ENCODE results near the gene PPP1R18. TPM values are rescaled to one million over a fixed set of nuclear protein-coding genes. Genes with fewer than 3 reads are reported as not detected.

The PPP1R18 gene
- total and polyA plus RNA-seq, 9 of the 15 experiments (the other 6 are each of a cell fraction or from before 2014, with no cell fraction given), result 12.0 to 99.2 (median 42.6) TPM

GRCh38 chr6:30684386-30685156, 1.9 kb downstream of the PPP1R18 start (continued):
- TF ChIP-seq ZFP91 (CRISPR knock-in tag; IDR thresholded peaks at IDR 0.05), result no peak
- no peak for TF ChIP-seq ZNF655 (CRISPR knock-in tag; IDR thresholded peaks at IDR 0.05)
- TF ChIP-seq ZBTB1 (CRISPR knock-in tag; IDR thresholded peaks at IDR 0.05; ENCODE audit: borderline replicate concordance, low read depth), result no peak
- no peak for TF ChIP-seq HES1 (IDR thresholded peaks at IDR 0.05; ENCODE audit: low read depth)
- TF ChIP-seq TBL1XR1 (IDR thresholded peaks at IDR 0.05; ENCODE audit: low read length in 2 of 2), result no peak
- no peak for TF ChIP-seq ZNF253 (CRISPR knock-in tag; conservative IDR thresholded peaks at IDR 0.05)
- no peak for TF ChIP-seq CTCF (IDR thresholded peaks at IDR 0.05 in 2 of 3, conservative IDR thresholded peaks at IDR 0.05 in 1 of 3; ENCODE audit: insufficient read depth in 2 of 3, low read depth in 1 of 3, low read length in 3 of 3)
- TF ChIP-seq NR2C1 (IDR thresholded peaks at IDR 0.05), result no peak
- no peak for TF ChIP-seq NR2C1 (tag; IDR thresholded peaks at IDR 0.05)
- TF ChIP-seq ZNF354B (CRISPR knock-in tag; IDR thresholded peaks at IDR 0.05), result no peak
- TF ChIP-seq TAF7 (tag; IDR thresholded peaks at IDR 0.05), result no peak
- no peak for TF ChIP-seq ZNF24 (IDR thresholded peaks at IDR 0.05)
- TF ChIP-seq CBFA2T3 (IDR thresholded peaks at IDR 0.05), result no peak
- TF ChIP-seq KAT2B (IDR thresholded peaks at IDR 0.05; ENCODE audit: low read depth, low read length), result no peak
- TF ChIP-seq ZNF57 (CRISPR knock-in tag; IDR thresholded peaks at IDR 0.05), result no peak
- TF ChIP-seq CCNT2 (IDR thresholded peaks at IDR 0.05; ENCODE audit: borderline replicate concordance, extremely low read depth, insufficient read length, low read depth, low read length), result no peak
- TF ChIP-seq HDGF (IDR thresholded peaks at IDR 0.05), result peak; percentile 35
- no peak for TF ChIP-seq HOMEZ (CRISPR knock-in tag; IDR thresholded peaks at IDR 0.05)
- TF ChIP-seq KLF16 (IDR thresholded peaks at IDR 0.05), result no peak
- TF ChIP-seq PHF21A (IDR thresholded peaks at IDR 0.05; ENCODE audit: borderline replicate concordance, low read depth), result no peak
- no peak for TF ChIP-seq ELK3 (CRISPR knock-in tag; IDR thresholded peaks at IDR 0.05)
